SW 1271 (cell line): ENCODE measurements around the gene CKAP4.

ENCODE experiments used
- DNase-seq, 2 experiments: peaks; one replicate each; lab custom pipeline; 2025; lab: John Stamatoyannopoulos, UW

CKAP4 gene

DNA sequence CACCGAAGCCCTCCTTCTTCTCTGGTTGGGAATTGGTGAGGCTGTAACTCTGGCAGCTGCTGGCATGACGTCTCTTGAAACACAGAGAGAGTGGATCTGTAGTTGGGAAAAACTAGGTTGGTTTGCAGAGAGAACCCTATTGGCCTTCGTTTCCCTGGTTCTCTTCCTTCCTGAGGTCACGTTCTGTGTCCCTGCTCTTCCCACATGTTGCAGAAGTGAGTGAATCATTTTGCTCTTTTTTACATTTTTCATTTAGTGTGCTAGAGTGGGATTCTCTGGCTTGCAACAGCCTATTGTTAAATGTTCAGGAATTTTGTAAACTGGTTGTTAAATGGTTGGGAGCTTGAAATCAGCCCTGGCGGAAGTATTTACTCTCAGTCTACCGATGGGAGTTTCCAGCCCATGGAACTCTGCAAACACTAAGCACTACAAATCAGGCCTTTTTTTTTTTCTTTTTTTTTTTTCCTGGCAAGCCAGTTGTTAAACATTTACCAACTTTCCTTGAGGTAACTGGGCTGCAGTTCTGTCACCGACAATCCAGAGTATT lies 26.8 kb upstream of the CKAP4 start:
- no peak for DNase-seq

DNA sequence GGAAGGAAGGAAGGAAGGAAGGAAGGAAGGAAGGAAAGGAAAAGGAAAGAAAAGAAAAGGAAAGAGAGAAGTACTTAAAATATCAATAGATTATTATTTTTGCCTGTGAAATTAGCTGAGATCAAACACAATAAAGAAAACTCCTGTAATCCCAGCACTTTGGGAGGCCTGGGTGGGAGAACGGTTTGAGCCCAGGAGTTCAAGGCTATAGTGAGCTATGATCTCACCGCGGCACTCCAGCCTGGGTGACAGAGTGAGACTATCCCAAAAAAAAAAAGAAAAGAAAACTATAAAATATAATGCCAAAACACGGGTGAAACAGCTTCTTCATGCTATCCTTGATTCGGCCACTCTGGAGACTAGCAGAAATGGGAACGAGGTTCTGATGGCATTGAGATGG lies 26.2 kb upstream of the CKAP4 start:
- DNase-seq: no peak

GRCh38 chr12:106273491-106273890 lies 25.7 kb upstream of the CKAP4 start:
- DNase-seq: no peak

DNA sequence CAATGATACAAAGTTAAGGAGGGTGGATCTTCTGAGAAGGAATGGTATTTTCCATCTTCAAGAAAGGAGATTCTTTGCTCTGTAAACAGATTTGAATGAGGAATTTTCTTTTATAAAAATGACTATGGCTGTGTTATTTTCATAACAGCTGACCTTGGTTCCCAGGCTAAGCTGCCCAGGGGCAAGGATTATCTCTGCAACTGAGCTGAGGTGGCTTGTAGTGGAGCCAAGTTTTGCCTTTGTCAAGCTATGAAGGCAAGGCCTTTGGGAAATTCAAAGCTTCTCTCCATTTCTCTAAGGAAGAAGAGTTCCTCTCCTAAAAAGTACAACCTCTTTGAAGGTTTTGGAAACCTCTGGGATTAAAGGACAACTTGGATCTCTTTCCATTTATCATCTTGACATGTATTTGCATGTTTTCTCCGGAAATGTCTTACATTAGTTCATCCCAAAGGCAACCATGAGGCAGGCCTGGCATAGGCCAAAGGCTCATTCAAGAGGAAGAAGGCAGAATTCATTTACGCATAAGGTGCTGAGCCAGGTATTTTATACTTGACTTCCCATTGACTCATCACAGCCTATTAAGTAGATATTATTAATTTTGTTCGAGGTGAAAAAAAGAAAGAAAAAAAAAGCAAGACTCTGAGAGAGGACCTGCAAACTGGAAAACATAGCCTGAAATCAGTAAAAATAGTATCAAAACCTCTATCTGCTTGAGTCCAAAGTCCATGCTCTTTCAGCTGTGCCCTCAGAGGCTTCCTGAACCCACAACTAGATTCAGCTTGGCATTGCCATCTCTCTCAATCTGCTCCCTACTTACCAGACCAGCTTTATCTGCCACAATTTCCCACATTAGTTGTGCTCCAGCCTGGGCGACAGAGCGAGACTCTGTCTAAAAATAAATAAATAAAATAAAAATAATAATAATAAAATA lies 24.0 kb upstream of the CKAP4 start:
- no peak for DNase-seq

DNA sequence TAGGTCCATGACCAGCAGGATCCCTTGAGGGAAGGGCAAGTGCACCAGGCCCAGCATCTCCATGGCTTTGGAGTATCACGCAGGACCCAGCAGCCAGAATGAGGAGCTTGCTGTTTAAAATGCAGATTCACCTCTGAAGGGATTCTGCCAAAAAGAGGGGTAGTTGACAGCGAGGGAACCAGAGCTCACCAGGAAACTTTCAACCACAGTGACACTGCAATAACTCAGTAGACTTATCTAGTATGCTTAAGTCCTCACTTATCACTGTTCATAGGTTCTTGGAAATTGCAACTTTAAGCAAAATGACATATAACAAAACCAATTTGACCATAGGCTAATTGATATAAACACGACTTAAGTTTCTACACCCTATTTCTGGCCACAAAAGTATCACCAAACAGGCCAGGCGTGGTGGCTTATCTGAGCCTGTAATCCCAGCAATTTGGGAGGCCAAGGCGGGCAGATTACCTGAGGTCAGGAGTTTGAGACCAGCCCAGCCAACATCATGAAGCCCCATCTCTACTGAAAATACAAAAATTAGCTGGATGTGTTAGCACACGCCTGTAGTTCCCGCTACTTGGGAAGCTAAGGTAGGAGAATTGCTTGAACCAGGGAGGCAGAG lies 21.4 kb upstream of the CKAP4 start:
- no peak for DNase-seq

DNA sequence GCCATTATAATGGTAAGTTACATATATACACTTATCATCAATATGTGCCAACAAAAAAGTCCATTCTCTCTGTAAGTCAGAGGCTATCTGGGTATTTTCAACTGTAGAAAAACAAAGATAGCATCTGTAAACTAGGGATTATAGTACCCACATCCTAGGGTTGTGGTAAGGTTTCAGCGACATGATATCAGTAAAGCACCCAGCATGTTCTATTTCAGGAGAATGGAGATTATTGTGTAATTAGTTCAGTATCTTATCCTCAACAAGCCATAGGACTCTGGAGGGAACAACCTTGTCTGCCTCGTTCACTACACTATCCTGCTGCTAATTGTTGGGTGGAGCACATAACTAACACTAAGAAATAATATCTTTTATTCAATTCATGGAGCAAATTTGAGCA lies 19.7 kb upstream of the CKAP4 start:
- DNase-seq: no peak

DNA sequence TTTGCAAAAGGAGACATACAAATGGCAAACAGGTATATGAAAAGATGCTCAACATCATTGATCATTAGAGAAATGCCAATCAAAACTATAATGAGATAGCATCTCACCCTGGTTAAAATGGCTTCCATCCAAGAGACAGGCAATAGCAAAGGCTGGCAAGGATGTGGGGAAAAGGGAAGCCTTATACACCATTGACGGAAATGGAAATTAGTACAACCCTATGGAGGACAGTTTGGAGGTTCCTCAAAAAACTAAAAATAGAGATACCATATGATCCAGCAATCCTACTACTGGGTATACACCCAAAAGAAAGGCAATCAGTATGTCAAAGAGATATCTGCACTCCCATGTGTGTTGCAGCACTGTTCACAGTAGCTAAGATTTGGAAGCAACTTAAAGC lies 17.3 kb upstream of the CKAP4 start:
- DNase-seq: no peak

GRCh38 chr12:106258935-106259334 lies 11.1 kb upstream of the CKAP4 start:
- no peak for DNase-seq

- DNase-seq: no peak
Measured at GRCh38 chr12:106258226-106258625, 10.4 kb upstream of the CKAP4 start.

- DNase-seq: no peak
Measured at GRCh38 chr12:106256524-106256923, 8.7 kb upstream of the CKAP4 start.

- DNase-seq: no peak
Measured at GRCh38 chr12:106255952-106256351, 8.1 kb upstream of the CKAP4 start.

DNA sequence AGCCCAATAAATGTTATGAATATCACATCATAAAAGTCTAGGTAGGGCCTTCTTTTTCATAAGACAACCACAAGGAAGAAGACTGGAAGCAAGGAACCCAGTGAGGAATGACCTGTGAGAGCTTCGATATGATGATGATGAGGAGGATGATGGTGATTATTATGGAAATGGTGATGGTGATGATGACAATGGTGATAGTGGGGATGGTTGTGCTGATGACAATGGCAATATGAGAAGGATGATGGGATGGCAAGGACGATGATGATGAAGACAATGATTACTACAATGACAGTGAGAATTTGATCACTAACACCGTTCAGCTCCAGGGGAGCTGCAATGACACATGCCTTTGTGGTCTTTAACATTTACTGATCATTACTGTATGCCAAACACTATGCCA lies 7.7 kb upstream of the CKAP4 start:
- DNase-seq: no peak

- no peak for DNase-seq
Measured at GRCh38 chr12:106254724-106255123, 6.9 kb upstream of the CKAP4 start.

DNA sequence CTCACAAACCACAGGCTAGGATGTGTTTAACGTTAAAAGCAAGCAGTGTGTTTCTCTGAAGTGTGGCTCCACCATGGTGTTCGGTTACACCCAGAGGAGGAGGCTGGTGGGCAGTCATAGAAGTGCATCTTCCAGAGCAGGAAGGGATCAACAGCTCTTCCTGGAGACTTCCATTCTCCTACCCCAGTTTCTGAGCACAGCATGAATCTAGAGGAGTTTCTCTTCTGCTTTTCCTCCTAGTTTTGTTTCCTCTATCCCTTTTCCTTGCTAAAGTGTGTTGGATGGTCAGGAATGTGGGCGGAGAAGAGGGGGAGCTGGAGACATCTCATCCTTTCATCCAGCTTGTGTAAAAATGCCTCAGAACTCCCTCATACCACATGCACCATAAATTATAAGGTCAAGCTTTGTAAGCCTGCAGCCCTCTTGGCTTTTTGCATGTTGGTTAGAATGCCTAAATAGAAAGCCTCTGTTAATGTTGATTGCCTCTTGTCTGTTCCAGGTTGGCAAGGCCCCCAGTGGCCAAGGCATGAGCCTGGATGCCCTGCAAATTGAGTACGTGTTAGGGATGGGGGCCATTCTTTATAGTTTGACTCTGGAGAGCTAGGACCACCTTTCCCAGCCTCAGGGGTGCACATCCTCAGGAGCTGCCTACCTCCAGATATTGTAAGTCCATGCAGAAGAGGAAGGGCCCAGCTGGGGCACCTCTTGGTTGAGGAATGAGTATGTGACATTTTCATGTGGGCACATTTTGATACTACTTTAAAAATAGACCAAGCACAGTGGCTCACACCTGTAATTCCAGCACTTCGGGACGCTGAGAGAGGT lies 4.0 kb upstream of the CKAP4 start:
- DNase-seq: no peak

DNA sequence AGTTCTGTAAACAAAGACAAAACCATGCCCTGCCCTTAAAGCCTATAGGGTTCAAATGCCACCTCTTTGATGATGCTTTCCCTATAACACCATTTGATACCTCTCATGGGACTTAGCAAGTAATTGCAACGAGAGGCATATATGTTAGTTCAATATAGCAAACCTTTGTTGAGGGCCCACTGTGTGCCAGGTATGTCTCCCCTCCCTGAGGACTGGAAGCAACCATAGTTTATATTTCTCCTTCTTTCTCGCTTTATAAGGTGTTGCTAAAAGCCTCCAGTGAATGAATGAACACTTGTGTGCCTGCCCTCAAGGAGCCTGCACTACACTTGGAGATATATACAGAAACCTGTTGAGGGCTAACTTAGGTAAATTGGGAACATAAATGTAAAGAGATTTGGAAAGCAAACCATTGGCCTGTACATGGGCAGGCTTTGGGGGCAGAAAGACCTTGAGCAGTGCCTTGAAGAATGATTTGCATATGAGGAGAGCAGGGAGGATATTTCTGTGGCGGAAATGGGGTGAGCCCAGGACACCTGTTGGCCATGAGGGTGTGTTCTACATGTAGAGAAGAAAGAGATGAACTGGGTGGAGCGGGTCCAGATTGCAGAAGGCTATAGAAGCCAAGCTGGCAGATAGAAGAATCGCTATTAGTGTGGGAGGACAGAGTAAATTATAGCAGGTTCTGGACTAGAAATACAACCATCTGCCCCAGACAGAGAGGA lies 1.8 kb upstream of the CKAP4 start:
- DNase-seq: no peak

DNA sequence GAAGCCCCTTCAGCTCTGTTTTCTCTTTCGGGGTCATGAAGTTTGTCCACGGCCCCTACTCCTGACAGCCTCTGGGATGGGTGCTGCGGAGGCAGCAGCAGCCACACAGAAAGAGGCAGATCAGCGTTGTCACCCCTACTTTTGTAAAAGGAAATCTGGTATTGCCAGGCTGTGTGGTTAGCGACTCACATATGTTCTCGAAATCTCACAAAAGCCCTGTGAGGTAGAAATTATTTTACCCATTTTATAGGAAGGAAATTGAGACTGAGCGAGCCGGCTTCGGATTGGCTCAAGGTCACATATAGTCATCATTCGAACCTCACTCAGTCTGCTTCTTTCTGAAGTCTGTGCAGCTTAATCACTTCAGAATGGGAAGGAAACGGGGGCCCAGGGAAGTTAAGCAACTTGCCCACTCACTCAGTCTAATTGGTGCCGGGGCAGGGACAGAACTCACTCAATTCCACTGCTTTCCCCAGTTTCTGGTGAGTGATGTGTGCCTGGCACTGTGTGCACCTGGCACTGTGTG lies 1.1 kb upstream of the CKAP4 start:
- DNase-seq: no peak

GRCh38 chr12:106248312-106248845 lies 559 bp upstream of the CKAP4 start:
- DNase-seq: peak; percentile 11 to 38

DNA sequence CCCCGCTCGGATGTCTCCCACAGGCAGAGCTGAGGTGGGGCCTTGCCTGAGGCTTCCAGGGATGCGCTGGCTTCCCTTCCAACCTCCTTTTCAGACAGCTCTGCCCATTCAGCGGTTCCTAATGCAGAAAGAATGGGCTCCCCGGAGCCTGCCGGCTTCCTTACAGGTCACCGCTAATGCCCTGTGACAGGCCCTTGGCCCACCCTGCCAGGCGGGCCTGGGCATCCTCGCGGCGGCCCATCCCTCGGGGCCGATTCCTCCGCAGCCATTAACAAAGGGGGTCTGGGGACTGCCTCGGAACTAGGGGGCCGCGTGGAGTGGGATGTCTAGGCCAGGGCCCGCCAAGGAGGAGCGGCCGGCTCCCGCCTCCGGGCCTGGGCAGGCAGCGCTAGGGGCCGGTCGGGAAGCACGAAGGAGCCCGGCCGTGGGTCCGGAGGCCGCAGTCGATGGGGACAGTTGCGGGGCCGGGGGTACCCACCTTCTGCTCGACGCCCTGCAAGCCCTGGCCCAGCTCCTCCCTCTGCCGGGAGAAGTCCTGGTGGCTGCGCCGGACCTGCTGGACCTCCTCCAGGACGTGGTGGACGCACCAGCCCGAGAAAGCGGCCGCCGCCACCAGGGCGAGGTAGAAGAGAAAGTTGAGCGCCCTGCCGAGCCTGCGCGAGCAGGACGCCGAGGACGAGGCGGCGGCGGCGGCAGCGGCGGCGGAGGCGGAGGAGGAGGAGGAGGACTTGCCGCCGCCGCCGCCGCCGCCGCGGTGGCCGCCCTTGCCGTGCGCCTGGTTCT lies 738 bp downstream of the CKAP4 start:
- no peak for DNase-seq

DNA sequence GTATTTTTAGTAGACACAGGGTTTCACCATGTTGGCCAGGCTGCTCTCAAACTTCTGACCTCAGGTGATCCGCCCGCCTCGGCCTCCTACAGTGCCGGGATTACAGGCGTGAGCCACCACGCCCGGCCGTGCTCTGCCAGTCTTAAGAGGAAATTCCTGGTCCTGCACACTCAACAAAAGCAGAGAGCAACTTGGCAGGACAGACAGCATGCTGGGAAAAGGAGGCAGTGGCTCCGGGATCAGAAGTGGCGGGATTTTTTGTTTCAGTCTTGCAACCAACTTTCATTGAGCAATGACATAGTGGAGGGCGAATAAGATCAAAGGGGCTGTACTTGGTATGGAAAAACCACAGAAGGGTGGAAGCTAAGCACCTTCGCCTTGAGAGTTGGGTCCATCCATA lies 2.1 kb downstream of the CKAP4 start:
- DNase-seq: peak; percentile 44 to 66

- DNase-seq: no peak
Measured at GRCh38 chr12:106243620-106244019, 4.2 kb downstream of the CKAP4 start.
